ENCODE measurements around the gene DAAM2. TPM values are rescaled to one million over a fixed set of nuclear protein-coding genes. Genes with fewer than 3 reads are reported as not detected.

DAAM2 gene
- total and polyA plus RNA-seq, 9 of the 15 experiments (the other 6 are each of a cell fraction or from before 2014, with no cell fraction given): 0.01 to 0.07 TPM; not detected in 7

- H4K20me1 ChIP-seq (replicated peaks; ENCODE audit: control insufficient read depth, insufficient read depth, low read length): 0 out of 2 replicates have a peak, but pooled peaks cover 2% of the 10 kb centered on the region
- peaks cover 6 to 8% of the 10 kb centered on the region in 2 experiments; a peak in 2 of 5 replicates for H3K27me3 ChIP-seq (ENCODE audit: control insufficient read depth in 2 of 2, insufficient read depth in 2 of 2, low read length in 2 of 2)
- CTCF ChIA-PET (ENCODE audit: low intra/inter-chr PET ratio): no interaction called here
- ATAC-seq: no peak
- H3K4me2 ChIP-seq (ENCODE audit: insufficient read depth, low read length): no peak overlapping the region
- no peak overlapping the region for H2AFZ ChIP-seq (ENCODE audit: low read depth, low read length)
- no peak for FAIRE-seq
- no peaks in the 10 kb centered on the region for H3K79me2 ChIP-seq (ENCODE audit: control insufficient read depth, insufficient read depth, low read length)
- POLR2A ChIA-PET: interaction anchor here (1.1 kb wide), 1 partner anchor 11 kb away, joined by 4 read pairs; no protein-coding TSS in a partner anchor
- in situ Hi-C loops (cut with MboI): no loop called here
- no peaks in the 10 kb centered on the region for H3K9me1 ChIP-seq (ENCODE audit: control insufficient read depth, insufficient read depth, low read length)
- H3K4me1 ChIP-seq (replicated peaks in 1 of 2; ENCODE audit: control insufficient read depth in 2 of 2, insufficient read depth in 2 of 2, low read length in 2 of 2): no peaks in the 10 kb centered on the region
- no peak overlapping the region for H3K4me3 ChIP-seq
- 0% methylated on average over 2 of the region's 2 CpGs for WGBS (ENCODE audit: insufficient coverage, low coverage, missing lambda C conversion rate)
- DNase-seq (ENCODE audit: extremely low read depth in 1 of 4, low spot score in 3 of 4): no peak
- no peaks in the 10 kb centered on the region for H3K36me3 ChIP-seq (ENCODE audit: control insufficient read depth, insufficient read depth, low read length)
- no peak overlapping the region for H3K9ac ChIP-seq (ENCODE audit: insufficient read depth in 1 of 2, low read depth in 2 of 2, low read length in 2 of 2)
- no peak overlapping the region for H3K27ac ChIP-seq (ENCODE audit: extremely low read depth, low read depth, low read length)
- H3K9me3 ChIP-seq (replicated peaks; ENCODE audit: control insufficient read depth, insufficient read depth, low read depth, low read length): no peaks in the 10 kb centered on the region
- intact Hi-C loops (cut with micrococcal nuclease): no loop called here
- BruUV-seq (replicated peaks): no TSS peak
- no peak for TF ChIP-seq ZNF146 (CRISPR knock-in tag; IDR thresholded peaks at IDR 0.05; ENCODE audit: unreplicated experiment)
- no peak for TF ChIP-seq DACH1 (IDR thresholded peaks at IDR 0.05; ENCODE audit: partially characterized antibody)
- no peak for TF ChIP-seq FOXK2 (conservative IDR thresholded peaks at IDR 0.05 in 1 of 2, IDR thresholded peaks at IDR 0.05 in 1 of 2; ENCODE audit: low read depth in 2 of 2)
- TF ChIP-seq ETS2 (tag; IDR thresholded peaks at IDR 0.05; ENCODE audit: borderline replicate concordance, poor library complexity, severe bottlenecking): no peak
- no peak for TF ChIP-seq MNT (conservative IDR thresholded peaks at IDR 0.05)
- no peak for TF ChIP-seq BCLAF1 (IDR thresholded peaks at IDR 0.05; ENCODE audit: borderline replicate concordance in 1 of 2, control insufficient read depth in 1 of 2, low read depth in 2 of 2, low read length in 1 of 2)
- TF ChIP-seq ZNF24 (IDR thresholded peaks at IDR 0.05): no peak
- no peak for TF ChIP-seq LCOR (CRISPR knock-in tag; IDR thresholded peaks at IDR 0.05)
- no peak for TF ChIP-seq SAFB2 (IDR thresholded peaks at IDR 0.05; ENCODE audit: borderline replicate concordance, low read depth, low read length, severe bottlenecking)
- no peak for TF ChIP-seq GABPB1 (CRISPR knock-in tag; IDR thresholded peaks at IDR 0.05)
- no peak for TF ChIP-seq STAT6 (CRISPR knock-in tag; IDR thresholded peaks at IDR 0.05)
- TF ChIP-seq HNRNPLL (IDR thresholded peaks at IDR 0.05; ENCODE audit: low read depth, low read length, poor library complexity, severe bottlenecking): no peak
- no peak for TF ChIP-seq TEAD4 (IDR thresholded peaks at IDR 0.05; ENCODE audit: low read length)
- no peak for TF ChIP-seq TEAD4 (CRISPR knock-in tag; IDR thresholded peaks at IDR 0.05; ENCODE audit: borderline replicate concordance)
- no peak for TF ChIP-seq U2AF1 (optimal IDR thresholded peaks at IDR 0.05; ENCODE audit: low read depth, low read length)
Observed at GRCh38 chr6:39812496-39812852, 20.3 kb downstream of the DAAM2 start.
